Suprapubic skin (tissue), 4 donors: ENCODE results near the gene EPB41L5. TPM values are rescaled to one million over a fixed set of nuclear protein-coding genes. Genes with fewer than 3 reads are reported as not detected.

Source experiments
- DNase-seq, 2 donors: peaks; one replicate each; pipeline ENCODE4 v3.0.0-alpha.2; 2019; ENCODE audit warnings: low spot score in 2 of 2
- H3K27ac ChIP-seq: fragments of 200-600 bp; sonication (generic); one replicate; pipeline ENCODE4 v1.5.1; 2019
- H3K27me3 ChIP-seq: fragments of 200-600 bp; sonication (generic); one replicate; pipeline ENCODE4 v1.5.1; 2019
- H3K36me3 ChIP-seq: fragments of 200-600 bp; sonication (generic); one replicate; pipeline ENCODE4 v1.5.1; 2019
- H3K4me1 ChIP-seq: fragments of 200-600 bp; sonication (generic); one replicate; pipeline ENCODE4 v1.5.1; 2019
- H3K4me3 ChIP-seq: fragments of 200-600 bp; sonication (generic); one replicate; pipeline ENCODE4 v1.5.1; 2019; ENCODE audit warnings: mild to moderate bottlenecking
- H3K9me3 ChIP-seq: fragments of 200-600 bp; sonication (generic); one replicate; pipeline ENCODE4 v1.5.1; 2019
- CTCF ChIP-seq, 2 donors: fragments of 200-600 bp in 1 of 2; fragments of 450-650 bp in 1 of 2; sonication (generic) in 1 of 2; IDR thresholded peaks; one replicate each; pipeline ENCODE4 v1.5.1; 2016 to 2019; ENCODE audit warnings: antibody characterized with exemption in 2 of 2, mild to moderate bottlenecking in 1 of 2, moderate library complexity in 1 of 2
- EP300 ChIP-seq: sonication (generic); formaldehyde crosslinking; IDR thresholded peaks from one replicate; pipeline ENCODE4 v1.6.1; 2017; ENCODE audit warnings: antibody characterized with exemption
- POLR2A ChIP-seq, 2 donors: fragments of 450-650 bp; IDR thresholded peaks; one replicate each; pipeline ENCODE4 v1.6.1; 2017; ENCODE audit warnings: antibody characterized with exemption in 2 of 2, mild to moderate bottlenecking in 2 of 2, moderate library complexity in 2 of 2
- POLR2AphosphoS5 ChIP-seq, 3 donors: sonication (generic); formaldehyde crosslinking; IDR thresholded peaks; one replicate each; pipeline ENCODE4 v1.6.1; 2017; ENCODE audit warnings: antibody characterized with exemption in 3 of 3
- WGBS: methylation state at CpG from one replicate; pipeline ENCODE4 v1.1.5; 2018; 5-methylcytosine and 5-hydroxymethylcytosine counted together
- total RNA-seq, 4 donors: library from RNA; depleted of rRNA; stranded (reverse); fragments of >200 nt; gene quantifications; one replicate each; pipeline ENCODE4 v1.1.0, GENCODE V29; 2016

The EPB41L5 gene
- total RNA-seq, 4 donors from 2014 or later = 19.5 to 34.6 (median 31.0) TPM

- no peak overlapping the region for H3K4me3 ChIP-seq
- no peaks in the 10 kb centered on the region for H3K27me3 ChIP-seq
- H3K27ac ChIP-seq = no peak overlapping the region
- H3K4me1 ChIP-seq = no peaks in the 10 kb centered on the region
- TF ChIP-seq EP300 (no peak), POLR2A (IDR thresholded peaks at IDR 0.05) (no peak), CTCF (IDR thresholded peaks at IDR 0.05) (no peak), POLR2AphosphoS5 (IDR thresholded peaks at IDR 0.05) (no peak)
- 74% methylated on average over 8 of the region's 8 CpGs for WGBS
- no peaks in the 10 kb centered on the region for H3K36me3 ChIP-seq
- DNase-seq = peak; percentile 50 to 73
- H3K9me3 ChIP-seq = no peaks in the 10 kb centered on the region
These were observed 193.2 kb downstream of the EPB41L5 start for GRCh38 chr2:120206022-120206581.

GRCh38 chr2:120208381-120209353 is 195.8 kb downstream of the EPB41L5 start:
- H3K36me3 ChIP-seq = no peaks in the 10 kb centered on the region
- no peaks in the 10 kb centered on the region for H3K27me3 ChIP-seq
- TF ChIP-seq POLR2AphosphoS5 (IDR thresholded peaks at IDR 0.05) (no peak), EP300 (no peak), CTCF (IDR thresholded peaks at IDR 0.05) (no peak), POLR2A (IDR thresholded peaks at IDR 0.05) (no peak)
- no peak overlapping the region for H3K27ac ChIP-seq
- 93% methylated on average over 10 of the region's 10 CpGs for WGBS
- H3K4me1 ChIP-seq = no peaks in the 10 kb centered on the region
- peak; percentile 28 to 64 for DNase-seq
- H3K9me3 ChIP-seq = no peaks in the 10 kb centered on the region
- H3K4me3 ChIP-seq = no peak overlapping the region

DNA sequence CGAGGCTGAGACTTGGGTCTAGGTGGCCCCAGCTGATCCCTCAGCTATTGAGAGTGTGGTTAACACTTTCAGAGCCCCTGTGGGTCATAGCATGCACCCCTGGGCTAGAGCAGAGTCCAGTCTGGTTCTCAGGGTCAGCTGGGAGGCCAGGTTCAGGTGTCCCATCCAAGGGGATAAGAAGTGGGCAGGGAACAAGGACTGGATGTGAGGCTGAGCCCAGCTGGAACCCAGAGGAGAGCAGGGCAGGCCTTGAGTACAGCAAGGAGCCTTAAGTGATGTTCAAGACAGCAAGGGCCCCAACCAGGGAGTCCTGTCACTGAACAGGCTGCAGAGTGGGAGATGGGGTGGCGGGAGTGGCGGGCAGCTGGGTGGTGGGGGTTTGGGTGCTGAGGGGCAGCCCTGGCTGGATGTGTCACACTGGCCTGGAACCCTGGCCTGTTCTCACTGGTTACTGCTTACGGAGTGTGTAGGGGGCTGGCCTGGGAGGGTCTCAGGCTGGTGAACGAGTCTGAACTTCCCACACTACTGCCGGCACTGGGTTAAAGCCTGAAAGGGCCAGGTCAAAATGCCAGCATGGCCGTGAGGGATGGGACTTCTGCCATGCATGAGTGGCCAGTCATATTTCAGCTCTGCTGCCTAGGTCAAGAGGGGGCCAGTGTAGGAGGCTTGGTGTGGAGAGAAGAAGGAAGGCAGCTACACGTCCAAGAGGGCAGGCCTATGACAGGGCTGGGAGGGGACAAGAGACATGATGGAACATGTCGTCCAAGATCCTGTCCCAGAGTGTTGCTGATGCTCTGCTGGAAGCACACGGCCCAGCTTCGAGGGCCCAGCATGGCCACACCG is 196.8 kb downstream of the EPB41L5 start:
- Histone ChIP-seq H3K27me3 (no peaks in the 10 kb centered on the region), H3K36me3 (no peaks in the 10 kb centered on the region), H3K9me3 (no peaks in the 10 kb centered on the region), H3K4me3 (no peak overlapping the region), H3K27ac (no peak overlapping the region), H3K4me1 (no peaks in the 10 kb centered on the region)
- TF ChIP-seq POLR2A (IDR thresholded peaks at IDR 0.05) (no peak), CTCF (IDR thresholded peaks at IDR 0.05) (no peak), EP300 (no peak), POLR2AphosphoS5 (IDR thresholded peaks at IDR 0.05) (no peak)
- DNase-seq = peak in 1 of 2 donors; percentile 61
- WGBS = 68% methylated on average over 8 of the region's 12 CpGs

DNA sequence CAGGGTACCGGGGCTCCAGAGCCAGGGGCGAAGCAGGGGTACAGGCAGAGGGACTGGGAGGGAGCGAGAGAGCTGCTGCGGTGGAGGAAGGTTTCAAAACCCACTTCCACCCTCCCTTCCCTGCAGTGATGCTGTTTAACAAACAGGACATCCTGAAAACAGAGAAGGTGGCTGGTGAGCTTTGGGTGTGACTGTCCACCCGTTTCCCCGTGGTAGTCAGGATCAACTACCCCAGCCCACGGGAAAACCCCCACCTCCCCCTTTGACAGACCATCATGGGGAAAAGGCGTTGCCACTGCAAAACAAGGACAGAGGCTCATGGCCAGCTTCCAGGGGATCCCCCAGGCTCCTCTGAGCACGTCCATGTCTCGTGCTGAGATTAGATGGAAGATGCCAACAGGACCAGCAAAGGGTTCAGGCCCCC is 197.4 kb downstream of the EPB41L5 start:
- WGBS = 51% methylated on average over 7 of the region's 10 CpGs
- no peaks in the 10 kb centered on the region for H3K9me3 ChIP-seq
- no peaks in the 10 kb centered on the region for H3K4me1 ChIP-seq
- H3K4me3 ChIP-seq = no peak overlapping the region
- no peak overlapping the region for H3K27ac ChIP-seq
- DNase-seq = no peak
- no peaks in the 10 kb centered on the region for H3K27me3 ChIP-seq
- TF ChIP-seq POLR2AphosphoS5 (IDR thresholded peaks at IDR 0.05) = no peak
- no peak for TF ChIP-seq POLR2A (IDR thresholded peaks at IDR 0.05)
- no peak for TF ChIP-seq EP300
- TF ChIP-seq CTCF (IDR thresholded peaks at IDR 0.05) = no peak
- no peaks in the 10 kb centered on the region for H3K36me3 ChIP-seq
